ENCODE measurements around the gene IRGQ. TPM values are rescaled to one million over a fixed set of nuclear protein-coding genes. Genes with fewer than 3 reads are reported as not detected.

IRGQ gene, protein sequence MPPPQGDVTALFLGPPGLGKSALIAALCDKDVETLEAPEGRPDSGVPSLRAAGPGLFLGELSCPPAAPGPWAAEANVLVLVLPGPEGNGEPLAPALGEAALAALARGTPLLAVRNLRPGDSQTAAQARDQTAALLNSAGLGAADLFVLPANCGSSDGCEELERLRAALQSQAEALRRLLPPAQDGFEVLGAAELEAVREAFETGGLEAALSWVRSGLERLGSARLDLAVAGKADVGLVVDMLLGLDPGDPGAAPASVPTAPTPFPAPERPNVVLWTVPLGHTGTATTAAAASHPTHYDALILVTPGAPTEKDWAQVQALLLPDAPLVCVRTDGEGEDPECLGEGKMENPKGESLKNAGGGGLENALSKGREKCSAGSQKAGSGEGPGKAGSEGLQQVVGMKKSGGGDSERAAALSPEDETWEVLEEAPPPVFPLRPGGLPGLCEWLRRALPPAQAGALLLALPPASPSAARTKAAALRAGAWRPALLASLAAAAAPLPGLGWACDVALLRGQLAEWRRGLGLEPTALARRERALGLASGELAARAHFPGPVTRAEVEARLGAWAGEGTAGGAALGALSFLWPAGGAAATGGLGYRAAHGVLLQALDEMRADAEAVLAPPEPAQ
- total RNA-seq (2014; rRNA removed; shearing (Covaris generic)), result 9.4 and 10.5 TPM in 2 replicates

DNA sequence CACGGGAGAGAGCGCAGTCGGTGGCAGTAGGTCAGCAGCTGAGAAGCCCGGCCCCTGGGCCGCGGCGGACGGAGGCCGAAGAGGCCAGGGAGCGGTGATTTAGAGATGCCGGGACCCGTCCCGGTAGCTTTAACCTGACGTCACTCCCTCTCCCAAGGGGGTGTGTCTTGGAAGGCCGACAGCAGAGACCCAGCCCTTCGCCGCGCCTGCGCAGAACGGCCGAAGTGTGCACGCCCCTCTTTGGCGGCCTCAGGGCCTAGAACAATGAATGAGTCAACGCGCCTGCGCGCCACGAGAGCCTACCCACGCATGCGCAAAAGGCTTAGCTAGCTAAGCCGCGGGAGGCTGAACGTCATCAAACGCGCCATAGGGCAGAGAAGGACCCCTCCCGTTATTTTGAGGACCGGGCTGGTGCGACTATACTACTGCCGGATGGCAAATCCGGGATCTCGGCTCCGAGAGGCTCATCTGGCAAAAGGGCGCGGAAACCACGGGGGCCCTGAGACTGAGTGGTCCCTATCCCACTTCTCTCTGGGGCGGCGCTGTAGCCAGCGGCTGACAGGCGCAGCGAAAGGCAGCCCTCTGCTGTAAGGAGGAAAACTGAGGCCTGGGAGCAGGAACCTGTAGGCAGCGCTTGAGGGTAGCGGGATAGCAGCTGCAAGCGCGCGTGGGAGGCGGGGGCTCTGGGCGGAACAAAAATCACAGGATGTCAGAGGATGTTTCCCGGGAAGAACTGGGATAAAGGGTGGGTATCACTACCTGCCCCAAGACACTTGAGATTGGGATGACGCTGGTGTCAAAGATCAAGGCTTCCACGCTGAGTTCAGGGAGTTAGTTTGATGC, at the start of gene IRGQ, which contains the start of gene ZNF576:
IRGQ (minus strand) TSS at position 136 of the 843 bp plus-strand sequence. CDS start 796 bp downstream, outside the sequence.
ZNF576 (plus strand) TSS at position 597 of the 843 bp plus-strand sequence. CDS start 514 bp downstream, outside the sequence.

DNA sequence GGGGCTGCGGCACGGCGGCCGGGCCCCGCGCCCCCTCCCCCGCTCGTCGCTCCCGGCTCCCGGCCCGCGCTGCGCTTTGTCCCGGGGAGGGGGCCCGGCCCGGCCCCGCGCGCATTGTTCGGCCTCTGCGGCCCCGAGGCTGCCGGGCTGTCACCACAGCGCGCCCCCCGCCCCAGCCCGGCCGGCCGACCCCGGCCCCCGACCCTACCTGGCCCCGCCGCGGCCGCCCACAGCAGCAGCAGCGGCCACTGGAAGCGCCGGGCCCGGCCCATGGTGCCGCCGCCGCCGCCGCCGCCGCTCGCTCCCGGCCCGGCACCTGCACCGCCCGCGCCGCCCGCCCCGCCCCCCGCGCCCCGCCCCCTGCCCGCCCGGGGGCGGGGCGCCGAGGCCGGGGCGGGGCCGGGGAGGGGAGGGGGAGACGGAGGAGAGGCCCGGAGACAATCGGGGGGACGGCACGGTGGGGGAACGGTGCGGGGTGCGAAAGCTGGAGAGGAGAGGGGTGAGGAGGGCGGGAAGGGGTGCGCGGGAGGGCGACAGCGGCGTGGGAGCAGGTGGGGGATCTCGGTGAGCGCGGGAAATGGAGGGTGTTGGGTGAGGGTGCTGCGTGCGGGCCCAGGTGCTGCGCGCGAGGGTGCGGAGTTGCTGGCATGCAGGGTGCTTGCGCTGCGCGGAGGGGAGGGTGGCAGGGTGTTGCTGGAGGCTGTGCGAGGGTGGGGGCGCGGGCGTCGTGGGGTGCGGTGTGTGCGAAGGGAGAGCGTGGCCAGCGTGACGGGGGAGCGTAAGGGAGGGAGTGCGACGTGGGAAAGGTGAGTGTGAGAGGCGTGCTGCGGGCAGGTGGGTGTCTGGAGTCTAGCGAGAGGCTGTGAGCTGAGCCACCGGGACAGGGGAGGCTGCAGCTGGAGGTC, 43.8 kb upstream of the IRGQ start, which contains the start of gene CADM4:
CADM4 (minus strand) TSS at position 332 of the 905 bp plus-strand sequence; CDS start at position 272, 60 bp downstream.

DNA sequence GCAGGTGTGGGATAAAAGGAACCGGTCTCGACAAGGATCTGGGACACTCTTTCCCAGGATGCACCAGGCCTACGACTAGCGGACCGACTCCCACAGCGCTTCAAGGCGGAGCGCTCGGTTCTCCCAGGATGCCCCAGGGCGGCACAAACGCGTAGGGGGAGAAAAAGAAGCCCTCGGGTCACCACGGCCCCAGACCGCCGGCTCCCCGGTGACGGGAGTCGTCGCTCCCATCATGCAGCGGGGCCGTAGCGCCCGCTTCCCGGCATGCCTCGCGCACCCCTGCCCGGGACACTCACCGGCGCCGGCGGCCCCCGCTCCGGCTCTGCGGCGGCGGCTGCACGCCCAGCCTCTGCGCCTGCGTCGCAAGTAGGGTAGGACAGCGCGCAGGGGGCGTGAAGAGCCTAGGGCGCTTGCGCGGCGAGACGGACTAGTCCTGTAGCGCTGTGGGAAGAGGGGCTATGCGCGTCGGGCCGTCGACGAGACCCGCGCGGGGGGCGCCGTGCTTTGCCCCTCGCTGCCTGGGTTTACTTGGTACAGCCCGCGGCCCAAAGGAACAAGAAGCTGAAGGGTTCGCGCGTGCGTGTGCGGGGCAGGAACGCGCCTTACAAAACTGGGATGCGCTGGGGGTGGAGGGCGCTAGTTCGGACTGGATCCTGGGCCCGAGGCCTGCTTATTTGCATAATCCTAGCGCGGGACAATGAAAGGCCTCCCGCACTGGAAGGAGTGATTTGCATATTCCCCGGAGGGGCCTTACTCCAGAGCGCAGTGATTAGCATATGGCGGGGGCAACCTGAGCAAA, 23.5 kb upstream of the IRGQ start, which contains the start of gene ZNF428:
ZNF428 (minus strand) TSS at position 368 of the 799 bp plus-strand sequence. CDS start 5,325 bp downstream, outside the sequence.

DNA sequence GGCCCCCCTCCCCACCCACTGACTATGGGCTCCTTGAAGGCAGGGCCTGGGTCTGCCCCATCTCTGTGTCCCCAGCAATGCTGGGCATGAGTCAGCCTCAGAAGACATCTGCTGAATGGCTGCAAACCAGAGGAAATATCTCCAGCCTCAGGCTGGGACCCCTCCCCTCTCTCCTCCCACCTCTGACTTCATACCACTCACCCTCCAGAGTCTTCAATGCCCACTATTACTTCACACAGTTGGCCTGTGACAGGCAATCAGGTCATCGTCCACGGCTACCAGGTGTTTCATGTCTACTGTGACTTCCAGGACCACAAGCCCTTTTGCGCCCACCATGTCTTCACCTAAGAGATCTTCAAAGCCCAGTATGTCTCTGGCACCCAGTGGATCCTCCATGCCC, 15.9 kb upstream of the IRGQ start, which contains the start of gene SRRM5:
SRRM5 (plus strand) TSS at position 301 of the 400 bp plus-strand sequence; CDS start at position 335, 34 bp downstream.

DNA sequence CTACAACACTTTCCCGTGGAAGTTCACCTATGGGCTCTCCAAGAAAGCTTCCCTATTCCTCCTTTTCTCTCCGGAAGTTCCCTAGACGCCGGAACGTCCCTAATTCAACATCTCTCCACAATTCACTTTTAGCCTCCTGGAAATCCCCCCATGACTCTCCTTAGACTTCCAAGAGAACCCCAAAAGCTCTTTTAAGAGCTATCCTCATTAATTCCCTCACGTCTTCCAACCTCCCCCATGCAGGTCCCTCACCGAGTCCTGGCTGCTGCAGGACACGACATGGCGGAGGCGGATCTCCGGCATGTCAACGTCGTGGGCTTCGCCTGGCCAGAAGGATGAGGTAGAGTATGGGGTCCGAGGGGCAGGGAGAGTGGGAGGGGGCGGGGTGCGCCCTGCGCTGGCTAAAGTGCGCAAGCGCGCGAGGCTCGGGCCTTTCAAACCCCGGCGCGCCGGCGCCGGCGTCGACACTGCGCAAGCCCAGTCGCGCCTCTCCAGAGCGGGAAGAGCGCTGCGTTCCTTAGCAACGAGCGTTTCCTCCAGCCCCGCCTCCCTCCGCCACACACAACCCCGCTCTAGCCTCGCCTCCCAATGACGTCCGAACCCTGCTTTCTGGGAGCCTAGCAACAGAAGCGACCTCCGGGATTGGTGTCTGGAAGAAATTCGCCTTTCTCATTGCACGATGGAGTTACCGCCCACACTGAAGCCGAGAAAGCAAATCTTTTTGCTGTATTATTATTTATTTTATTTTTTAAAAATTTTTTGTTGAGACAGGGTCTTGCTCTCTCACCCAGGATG, 20.6 kb downstream of the IRGQ start, which contains the start of the genes PINLYP and XRCC1:
PINLYP (plus strand) TSS at position 646 of the 795 bp plus-strand sequence. CDS start 1,391 bp downstream, outside the sequence.
XRCC1 (minus strand) TSS at position 372 of the 795 bp plus-strand sequence; CDS start at position 303, 69 bp downstream.

Other genes with a start within 250 kb of the IRGQ start
- gene CD177, start 242.4 kb downstream of the IRGQ start, total RNA-seq (2014; rRNA removed; shearing (Covaris generic)), result 0.13 TPM in 1 of 2 replicates, not detected in the other
- not detected in 2 replicates for gene TEX101, start 181.2 kb downstream of the IRGQ start, total RNA-seq (2014; rRNA removed; shearing (Covaris generic))
- 0.85 and 0.94 TPM in 2 replicates for gene LYPD3, start 130.5 kb downstream of the IRGQ start, total RNA-seq (2014; rRNA removed; shearing (Covaris generic))
- 29.5 and 31.4 TPM in 2 replicates for gene PHLDB3, start 91.4 kb downstream of the IRGQ start, total RNA-seq (2014; rRNA removed; shearing (Covaris generic))
- 99.7 and 124 TPM in 2 replicates for gene ETHE1, start 68.9 kb downstream of the IRGQ start, total RNA-seq (2014; rRNA removed; shearing (Covaris generic))
- 0.11 TPM in 1 of 2 replicates, not detected in the other for gene ZNF575, start 62.9 kb downstream of the IRGQ start, total RNA-seq (2014; rRNA removed; shearing (Covaris generic))
- gene XRCC1, start 20.6 kb downstream of the IRGQ start, total RNA-seq (2014; rRNA removed; shearing (Covaris generic)), result 47.6 and 63.8 TPM in 2 replicates
- 0.61 TPM in 1 of 2 replicates, not detected in the other for gene PINLYP, start 20.3 kb downstream of the IRGQ start, total RNA-seq (2014; rRNA removed; shearing (Covaris generic))
- 10.3 and 12.9 TPM in 2 replicates for gene ZNF576, start 461 bp upstream of the IRGQ start, total RNA-seq (2014; rRNA removed; shearing (Covaris generic))
- 0.29 and 0.30 TPM in 2 replicates for gene SRRM5, start 16.0 kb upstream of the IRGQ start, total RNA-seq (2014; rRNA removed; shearing (Covaris generic))
- gene ZNF428, start 23.5 kb upstream of the IRGQ start, total RNA-seq (2014; rRNA removed; shearing (Covaris generic)), result 57.5 and 59.0 TPM in 2 replicates
- gene CADM4, start 43.7 kb upstream of the IRGQ start, total RNA-seq (2014; rRNA removed; shearing (Covaris generic)), result 99.5 and 105 TPM in 2 replicates
- 139 and 147 TPM in 2 replicates for gene PLAUR, start 74.0 kb upstream of the IRGQ start, total RNA-seq (2014; rRNA removed; shearing (Covaris generic))
- gene IRGC, start 119.9 kb upstream of the IRGQ start, total RNA-seq (2014; rRNA removed; shearing (Covaris generic)), result not detected in 2 replicates
- 38.7 and 44.1 TPM in 2 replicates for gene SMG9, start 158.8 kb upstream of the IRGQ start, total RNA-seq (2014; rRNA removed; shearing (Covaris generic))
- 150 and 157 TPM in 2 replicates for gene KCNN4, start 184.8 kb upstream of the IRGQ start, total RNA-seq (2014; rRNA removed; shearing (Covaris generic))
- 1.0 and 4.5 TPM in 2 replicates for gene LYPD5, start 206.3 kb upstream of the IRGQ start, total RNA-seq (2014; rRNA removed; shearing (Covaris generic))
- gene ZNF283, start 231.2 kb upstream of the IRGQ start, total RNA-seq (2014; rRNA removed; shearing (Covaris generic)), result 10.3 and 11.0 TPM in 2 replicates